Renal cortical epithelial cell (primary cell): ENCODE data around the gene LPAR1. TPM values are rescaled to one million over a fixed set of nuclear protein-coding genes. Genes with fewer than 3 reads are reported as not detected.
"Not testable (repeated sequence)": the region's sequence is repeated elsewhere in the genome, so short reads cannot be mapped to it uniquely, and the experiment has no call there.

Source experiments
- DNase-seq: peaks from one replicate; pipeline ENCODE4 v3.0.0-alpha.2; 2011; ENCODE audit warnings: low read depth
- total RNA-seq: library from RNA; depleted of rRNA; stranded (reverse); fragments of >200 nt; gene quantifications from 2 replicates; pipeline ENCODE4 v1.2.3, GENCODE V29; 2014

Gene LPAR1, protein sequence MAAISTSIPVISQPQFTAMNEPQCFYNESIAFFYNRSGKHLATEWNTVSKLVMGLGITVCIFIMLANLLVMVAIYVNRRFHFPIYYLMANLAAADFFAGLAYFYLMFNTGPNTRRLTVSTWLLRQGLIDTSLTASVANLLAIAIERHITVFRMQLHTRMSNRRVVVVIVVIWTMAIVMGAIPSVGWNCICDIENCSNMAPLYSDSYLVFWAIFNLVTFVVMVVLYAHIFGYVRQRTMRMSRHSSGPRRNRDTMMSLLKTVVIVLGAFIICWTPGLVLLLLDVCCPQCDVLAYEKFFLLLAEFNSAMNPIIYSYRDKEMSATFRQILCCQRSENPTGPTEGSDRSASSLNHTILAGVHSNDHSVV
- total RNA-seq: 9.4 and 16.4 TPM in 2 replicates

DNA sequence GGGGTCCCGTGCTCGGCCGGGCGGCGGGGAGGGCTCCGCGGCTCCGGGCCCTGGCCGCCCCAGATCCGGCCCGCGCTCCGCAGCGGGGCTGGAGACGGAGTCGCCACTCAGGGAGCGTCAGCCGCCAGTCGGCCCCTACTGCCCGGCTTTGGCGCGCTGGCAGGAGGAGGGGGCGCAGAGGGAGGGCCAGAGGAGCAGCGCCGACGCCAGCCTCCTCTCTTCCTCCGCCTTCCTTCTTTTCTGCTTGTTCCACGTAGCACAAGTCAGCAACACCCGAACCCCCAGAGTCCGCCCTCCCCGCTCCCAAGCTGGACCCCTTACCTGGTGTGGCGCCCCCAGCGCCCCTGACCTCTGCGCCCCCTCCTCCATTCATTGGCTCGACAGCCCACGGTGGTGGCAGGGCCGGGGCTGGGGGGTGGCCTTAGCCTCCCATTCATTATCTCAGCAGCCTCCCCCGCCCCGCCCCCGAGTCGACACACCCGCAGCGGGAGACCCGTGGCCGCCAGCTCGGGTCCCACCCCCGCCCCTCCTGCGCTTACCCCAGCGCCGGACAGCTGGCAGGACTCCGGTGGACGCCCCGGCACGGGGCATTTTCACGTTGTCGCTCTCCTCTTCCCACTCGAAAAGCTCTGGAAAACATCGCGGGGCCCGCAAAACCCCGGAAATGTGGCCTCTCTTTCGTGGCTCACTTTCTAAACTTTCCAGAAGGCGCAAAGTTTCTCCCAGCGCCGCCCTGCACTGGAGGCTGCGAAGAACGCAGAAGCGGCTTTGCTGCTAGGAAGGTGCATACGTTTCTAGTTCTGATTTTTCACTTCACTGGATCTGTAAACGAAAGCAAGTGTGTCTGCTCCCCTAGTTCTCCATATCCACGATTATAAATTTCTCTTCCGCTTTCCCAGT lies at the start of gene LPAR1:
TSS of gene LPAR1 (minus strand) at position 140 of the 900 bp plus-strand sequence. CDS start 66,353 bp downstream, outside the sequence.
- peak; percentile 34 for DNase-seq

DNA sequence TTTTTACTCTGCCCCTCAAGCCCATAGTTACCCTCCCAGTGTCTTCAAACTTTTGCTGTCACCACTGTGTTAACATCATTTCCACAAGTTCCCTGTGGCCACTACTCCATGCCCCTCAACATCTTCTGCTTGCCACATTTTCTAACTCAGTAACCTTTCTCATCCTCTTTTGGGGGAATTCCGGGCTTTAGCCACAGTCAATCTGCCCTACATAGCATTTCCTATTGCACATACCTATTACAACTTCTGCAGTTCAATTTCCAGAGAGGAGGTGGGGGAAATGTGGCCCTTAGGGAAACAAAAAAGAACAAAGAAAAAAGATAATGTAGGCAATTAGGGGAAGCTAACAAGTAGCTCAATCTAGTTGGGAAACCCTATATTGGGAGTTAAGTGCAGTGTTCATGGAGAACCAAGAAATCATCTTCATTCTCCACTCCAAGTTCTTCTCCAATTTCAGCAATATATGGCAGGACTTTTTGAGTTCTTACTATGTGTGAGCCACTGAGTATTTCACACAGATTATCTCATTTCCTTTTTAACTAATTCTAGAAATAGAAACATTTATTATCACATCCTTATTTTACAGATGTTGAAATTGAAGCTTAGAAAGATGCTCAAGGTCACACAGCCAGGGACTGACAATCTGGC lies 40.2 kb upstream of the LPAR1 start:
- peak; percentile 9 for DNase-seq

DNA sequence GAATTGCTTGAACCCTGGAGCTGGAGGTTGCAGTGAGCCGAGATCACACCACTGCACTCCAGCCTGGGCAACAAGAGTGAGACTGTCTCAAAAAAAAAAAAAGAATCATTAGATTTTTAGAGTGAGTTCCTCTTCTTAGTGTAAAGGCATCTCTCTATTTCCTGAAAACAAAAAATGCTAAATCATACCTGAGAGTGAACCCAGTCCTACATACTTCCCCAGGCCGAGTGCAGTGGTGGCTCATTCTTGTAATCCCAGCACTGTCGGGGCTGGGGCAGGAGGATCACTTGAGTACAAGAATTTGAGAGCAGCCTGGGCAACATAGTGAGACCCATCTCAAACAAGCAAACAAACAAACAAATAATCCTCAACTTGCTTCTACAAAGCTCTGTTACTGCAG lies 38.2 kb upstream of the LPAR1 start:
- DNase-seq: no peak

DNA sequence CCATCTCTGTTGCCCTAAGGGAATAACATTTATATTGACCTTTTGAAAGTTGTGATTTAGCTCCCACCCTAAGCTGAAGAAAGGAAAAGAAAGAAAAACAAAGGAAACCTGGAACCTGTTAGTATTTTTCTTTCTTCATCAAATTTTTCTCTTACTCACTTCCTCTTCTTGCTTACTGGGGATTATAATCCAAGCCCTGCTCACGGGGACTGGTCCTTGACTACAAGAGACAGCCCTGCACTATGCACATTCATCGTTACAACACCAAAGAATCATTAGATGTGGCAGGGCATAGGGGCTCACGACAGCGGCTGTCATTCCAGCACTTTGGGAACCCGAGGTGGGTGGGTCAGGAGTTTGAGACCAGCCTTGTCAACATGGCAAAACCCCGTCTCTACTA lies 37.8 kb upstream of the LPAR1 start:
- no peak for DNase-seq

DNA sequence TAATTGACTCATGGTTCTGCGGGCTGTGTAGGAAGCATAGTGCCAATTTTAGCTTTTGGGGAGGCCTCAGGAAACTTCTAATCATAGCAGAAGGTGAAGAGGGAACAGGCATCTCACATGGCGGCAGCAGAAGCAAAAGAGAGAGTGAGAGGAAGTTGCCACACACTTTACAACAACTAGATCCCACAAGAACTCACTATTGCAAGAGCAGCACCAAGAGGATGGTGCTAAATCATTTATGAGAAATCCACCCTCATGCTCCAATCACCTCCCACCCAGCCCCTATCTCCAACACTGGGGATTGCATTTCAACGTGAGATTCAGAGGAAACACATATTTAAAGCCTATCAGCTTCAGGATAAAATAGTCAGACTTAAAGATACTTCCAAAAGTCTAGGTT lies 36.1 kb upstream of the LPAR1 start:
- DNase-seq: no peak

DNA sequence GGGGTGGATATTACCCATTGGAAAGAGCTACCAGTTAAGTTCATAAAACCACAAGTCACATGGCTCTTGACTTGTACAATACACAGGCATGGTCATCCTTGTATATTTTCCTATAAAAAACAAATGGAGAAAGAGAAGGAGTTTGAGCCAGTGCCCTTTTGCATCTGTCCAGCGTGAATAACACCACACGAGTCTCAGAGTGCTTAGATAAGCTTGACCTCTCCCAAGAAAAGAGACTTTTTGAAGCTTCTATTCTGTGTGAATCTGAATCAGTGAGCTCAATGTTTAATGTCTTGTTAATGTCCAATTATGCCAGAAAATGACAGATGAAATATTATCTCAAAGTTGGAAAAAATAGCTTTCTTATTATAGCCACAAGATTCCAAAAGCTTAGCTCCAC lies 30.9 kb upstream of the LPAR1 start:
- no peak for DNase-seq

DNA sequence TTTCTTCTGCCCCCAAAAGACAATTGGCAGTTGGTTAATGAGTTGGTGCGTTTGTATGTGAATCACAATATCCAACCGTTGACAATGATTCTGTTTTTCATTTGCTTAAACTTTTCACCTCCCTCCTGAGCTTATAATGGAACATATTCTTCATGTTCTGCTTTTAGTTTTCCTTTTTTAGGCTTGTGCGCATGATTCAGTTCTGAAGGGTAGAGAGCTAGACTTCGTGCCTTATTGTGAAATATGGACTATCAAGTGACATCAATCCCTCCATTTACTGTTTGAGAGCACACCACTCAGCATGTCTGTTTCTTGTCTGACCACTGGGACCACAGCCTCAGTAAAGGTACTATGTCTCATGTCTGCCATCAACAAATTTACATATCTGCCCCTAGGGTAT lies 30.5 kb upstream of the LPAR1 start:
- no peak for DNase-seq

DNA sequence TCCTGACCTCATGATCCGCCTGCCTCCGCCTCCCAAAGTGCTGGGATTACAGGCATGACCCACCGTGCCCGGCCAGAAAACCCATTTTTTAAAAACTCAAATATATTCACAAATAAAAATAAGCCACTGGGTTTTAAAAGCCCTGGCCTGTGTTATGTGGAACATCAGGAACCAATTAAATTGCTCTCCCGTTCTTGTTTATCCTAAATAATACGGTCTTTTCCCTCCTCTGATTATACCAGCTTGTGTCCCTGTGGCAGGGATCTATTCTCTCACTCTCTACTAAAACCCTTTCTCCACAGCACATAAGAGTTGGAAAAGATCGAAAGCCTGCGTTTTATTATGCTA lies 30.1 kb upstream of the LPAR1 start:
- DNase-seq: no peak

DNA sequence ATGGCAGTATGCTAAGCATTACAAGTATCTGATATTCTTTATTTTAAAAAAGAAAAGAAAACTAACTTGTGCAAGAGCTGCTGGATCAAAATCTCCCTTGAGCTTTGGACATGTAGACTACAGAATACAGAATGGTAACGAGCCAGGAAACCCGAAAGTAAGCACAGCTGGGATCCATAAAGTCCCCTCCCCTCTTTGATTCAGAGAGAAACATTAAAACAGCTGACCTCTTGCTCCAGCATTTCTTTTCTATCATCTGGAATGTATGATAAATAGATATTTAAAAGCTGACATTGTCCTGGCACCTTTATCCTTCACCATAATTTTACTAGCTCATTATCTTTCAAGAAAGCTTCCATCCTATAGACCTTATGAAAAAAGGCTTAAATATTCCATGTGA lies 28.2 kb upstream of the LPAR1 start:
- DNase-seq: no peak

DNA sequence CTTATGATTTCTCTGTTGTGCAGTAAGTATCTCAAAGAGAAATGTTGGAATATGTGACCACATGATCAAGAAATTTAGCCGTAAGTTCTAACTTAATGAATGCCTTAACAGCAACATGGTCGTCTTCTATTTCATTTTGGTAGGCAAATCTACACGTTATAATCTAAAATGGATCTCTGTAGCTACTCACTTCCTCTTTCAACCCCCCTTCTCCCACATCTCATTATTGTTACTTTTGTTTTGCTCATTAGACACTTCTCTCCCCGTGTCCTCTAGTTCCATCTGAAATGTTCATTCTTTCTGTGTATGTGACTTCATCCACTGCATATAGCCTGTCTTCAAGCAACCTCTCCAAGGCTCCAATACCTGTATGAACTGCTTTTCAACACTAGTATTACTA lies 27.1 kb upstream of the LPAR1 start:
- no peak for DNase-seq

DNA sequence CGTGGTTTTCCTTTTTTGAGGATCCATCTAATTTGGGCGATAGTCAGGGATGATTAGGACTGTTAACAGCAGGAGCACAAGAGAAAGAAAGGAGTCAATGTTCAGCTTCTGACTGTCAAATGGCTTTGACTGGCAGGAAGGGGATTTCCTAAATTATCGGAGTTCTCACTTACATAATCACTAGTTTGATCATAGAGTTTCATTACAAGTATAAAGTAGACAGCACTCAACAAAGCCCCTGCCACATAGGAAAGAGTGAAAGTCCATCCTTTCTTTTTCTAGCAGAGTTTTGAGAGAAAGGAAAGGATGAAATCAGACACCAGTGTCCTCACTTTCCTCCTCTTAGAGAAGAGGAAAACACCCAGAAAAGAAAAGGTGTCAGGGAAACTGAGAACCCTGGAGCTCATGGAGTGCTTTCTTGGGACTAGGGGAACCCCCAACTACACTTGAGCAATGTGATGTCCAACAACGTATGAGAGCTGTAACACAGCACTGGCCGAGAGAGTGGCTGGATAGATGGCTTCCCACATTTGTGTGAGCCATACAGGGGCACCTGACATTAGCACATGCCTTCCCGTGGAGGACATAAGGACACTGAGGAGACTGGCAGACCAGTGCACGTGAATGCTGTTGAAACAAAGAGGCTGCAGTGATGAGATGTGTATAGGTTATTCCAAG lies 26.0 kb upstream of the LPAR1 start:
- no peak for DNase-seq

DNA sequence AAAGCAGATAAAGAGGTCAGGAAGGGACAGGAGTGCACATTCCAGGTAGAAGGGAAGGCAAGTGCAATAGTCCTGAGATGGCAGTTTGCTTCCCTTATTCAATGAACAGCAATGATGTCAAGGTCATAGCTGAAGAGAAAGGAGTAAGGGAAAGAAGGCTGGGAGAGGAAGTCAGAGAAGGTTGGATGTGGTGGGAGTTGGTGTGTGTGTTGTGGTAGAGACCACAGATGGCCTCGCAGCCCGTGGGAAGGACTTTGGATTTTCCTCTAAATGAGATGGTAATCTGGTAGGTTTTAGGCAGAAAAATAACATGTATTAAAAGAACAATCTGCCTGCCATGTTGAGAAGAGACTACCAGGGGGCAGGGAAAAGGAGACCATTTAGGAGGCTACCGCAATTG lies 25.1 kb upstream of the LPAR1 start:
- DNase-seq: no peak

DNA sequence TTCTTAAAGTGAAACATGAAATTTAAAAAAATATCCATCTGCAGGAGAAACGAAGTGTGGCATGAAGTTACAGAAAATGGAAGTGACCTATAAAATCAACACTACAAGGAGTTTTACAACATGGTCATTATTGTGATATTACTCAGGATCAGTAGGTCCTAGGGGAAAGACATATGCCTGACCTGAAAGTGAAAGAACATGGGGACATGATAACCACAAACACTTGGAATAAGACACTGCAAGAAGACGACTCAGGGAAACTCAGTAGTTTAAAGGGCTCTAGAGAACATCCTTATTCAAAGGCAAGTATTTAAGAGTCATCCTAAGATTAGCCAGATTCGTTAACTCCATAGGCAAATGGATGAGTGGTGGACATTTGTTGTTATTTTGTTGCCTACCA lies 19.9 kb upstream of the LPAR1 start:
- no peak for DNase-seq

DNA sequence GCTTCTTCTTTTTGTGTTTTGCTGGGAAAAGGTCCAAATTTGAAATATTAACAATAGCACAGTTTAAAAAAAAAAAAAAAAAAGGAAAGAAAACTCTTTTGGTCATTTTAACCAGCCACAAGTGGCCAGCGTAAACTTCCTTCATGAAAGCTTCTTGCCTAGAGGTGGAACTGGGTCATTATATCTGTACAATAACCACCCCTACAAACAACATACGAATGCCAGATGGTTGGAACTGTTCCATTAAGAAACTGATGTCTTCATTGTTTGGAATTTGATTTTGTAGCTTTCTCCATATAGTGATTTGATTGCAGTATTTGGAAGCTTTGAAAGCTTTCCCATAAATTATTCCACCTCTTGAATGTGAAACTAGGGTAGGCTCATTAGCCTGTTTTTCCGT lies 18.3 kb upstream of the LPAR1 start:
- DNase-seq: no peak

DNA sequence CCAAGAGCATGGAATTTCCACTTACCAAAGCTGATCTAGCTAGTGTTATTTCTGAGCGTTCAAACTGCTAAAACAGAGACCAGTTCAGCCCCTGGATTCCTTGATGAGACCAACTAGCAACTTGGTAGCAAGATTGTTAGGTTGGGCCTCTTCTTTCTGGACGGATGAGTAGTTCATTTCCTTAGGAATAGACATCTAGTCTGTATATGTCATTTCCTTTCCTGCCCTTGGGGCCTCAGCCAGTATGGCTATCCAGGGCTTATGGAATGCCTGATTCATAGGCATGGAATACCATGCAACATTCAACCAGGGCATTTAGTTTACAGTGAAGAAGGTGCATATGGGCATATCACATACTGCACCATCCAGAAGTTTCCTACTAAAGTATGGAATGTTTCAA lies 14.5 kb upstream of the LPAR1 start:
- no peak for DNase-seq

DNA sequence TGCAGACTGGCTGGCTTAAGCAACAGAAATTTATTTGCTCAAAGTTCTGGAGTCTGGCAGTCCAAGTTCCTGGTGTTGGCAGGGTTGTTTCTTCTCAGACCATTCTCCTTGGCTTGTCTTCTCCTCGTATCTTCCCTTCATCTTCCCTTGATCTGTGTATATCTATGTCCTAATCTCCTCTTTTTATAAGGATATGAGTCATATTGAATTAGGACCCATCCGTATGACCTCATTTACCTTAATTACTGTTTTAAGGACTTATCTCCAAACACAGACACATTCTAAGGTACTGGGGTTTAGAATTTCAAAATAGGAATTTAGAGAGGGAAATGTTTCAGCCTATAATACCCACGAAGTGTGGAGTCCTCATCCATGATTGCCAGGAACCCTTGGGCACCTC lies 13.1 kb upstream of the LPAR1 start:
- DNase-seq: no peak

DNA sequence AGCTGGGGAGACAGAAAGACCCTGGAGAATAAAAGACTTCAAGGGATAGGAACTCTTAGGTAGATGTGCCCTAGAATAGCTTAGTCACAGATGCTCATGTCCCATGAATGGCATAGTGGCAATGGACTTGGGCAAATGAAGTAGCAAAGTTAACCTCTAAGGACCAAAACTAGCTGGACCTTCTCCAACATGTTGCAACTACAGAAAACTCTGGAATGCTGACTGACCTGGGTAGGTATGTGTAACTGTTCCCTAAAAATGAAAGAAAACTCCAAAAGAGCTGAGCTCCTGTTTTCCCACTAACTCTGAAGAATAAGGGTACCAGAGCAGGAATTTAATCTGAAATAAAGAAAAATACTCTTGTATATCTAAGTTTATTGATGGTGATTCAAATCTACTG lies 12.5 kb upstream of the LPAR1 start:
- peak; percentile 43 for DNase-seq

DNA sequence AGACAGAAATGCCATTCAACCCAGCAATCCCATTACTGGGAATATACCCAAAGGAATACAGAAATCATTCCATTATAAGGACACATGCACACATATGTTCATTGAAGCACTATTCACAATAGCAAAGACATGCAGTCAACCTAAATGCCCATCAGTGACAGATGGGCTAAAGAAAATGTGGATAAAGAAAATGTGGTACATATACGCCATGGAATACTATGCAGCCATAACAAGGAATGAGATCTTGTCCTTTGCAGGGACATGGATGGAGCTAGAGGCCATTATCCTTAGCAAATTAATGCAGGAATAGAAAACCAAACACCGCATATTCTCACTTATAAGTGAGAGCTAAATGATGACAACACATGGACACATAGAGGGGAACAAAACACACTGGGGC lies 9.0 kb upstream of the LPAR1 start:
- DNase-seq: not testable (repeated sequence)

DNA sequence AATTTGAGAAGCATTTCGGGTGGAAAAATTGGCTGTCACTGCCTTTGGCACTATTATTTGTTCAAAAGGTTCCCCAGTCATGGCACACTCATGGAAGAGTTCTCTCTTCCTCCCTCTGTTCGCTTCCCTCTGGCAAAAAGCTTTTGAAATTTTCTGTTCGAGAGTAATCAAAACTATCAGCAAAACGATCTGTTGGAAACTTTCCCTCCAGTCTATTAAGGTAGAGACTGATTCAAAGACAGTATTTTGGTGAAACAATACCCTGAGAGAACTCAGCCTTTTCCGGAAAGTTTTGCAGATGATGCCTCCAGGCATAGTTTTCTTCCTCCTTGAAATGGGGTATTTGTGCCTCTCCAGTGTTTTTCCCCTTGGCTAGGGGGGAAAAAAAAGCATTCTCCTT lies 3.6 kb upstream of the LPAR1 start:
- no peak for DNase-seq

DNA sequence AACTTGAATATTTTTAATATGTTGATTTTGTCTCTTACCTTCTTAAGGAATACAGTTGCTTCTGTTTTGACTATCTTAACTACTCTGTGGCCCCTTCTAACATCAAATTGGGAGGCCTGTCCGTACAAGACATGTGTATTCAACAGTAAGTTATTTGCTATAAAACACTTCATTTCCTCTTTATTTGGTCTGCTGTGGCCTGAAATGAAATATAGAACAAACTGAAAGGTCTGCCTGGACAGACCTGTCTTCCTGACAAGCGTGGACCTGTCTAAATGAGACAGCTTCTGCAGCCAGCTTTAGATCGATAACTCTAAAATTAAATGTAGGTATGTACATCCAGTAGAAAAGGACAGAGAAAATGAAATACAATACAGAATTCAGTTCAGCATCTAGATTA lies 2.2 kb upstream of the LPAR1 start:
- DNase-seq: no peak

DNA sequence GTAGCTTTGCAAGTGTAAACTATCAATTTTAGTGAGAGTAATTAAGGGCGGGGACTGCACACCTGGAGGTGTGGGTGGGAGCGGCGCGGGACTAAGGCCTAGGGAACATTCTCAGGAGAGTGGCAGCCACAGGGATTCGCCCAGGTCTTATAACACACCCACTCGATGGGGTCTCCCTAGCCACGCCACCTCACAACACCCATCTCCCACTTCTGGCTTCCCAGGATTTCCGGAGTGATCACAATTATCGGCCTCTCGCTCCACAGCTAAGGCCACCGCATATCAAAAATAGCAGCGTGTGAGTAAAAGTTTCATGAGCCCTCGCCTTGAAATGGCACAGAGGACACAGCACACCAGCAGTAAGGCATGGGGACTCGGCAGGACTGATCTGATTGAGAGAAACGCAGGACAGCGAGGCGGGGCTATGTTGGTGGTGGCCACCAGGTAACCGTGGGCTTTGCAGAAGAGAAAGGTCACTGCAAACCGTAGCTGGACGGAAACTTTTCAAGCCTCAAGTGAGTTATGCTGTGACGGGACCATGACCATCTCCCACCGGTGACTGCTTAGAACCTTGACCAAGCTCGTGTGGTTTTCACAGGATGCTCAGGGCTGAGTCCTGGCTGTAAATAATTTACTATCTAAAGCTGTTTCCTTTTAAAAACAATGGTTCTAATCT lies 1.1 kb upstream of the LPAR1 start:
- peak; percentile 74 for DNase-seq
